Sigmoid colon (tissue), 7 donors: ENCODE data around the gene SAMD4A. TPM values are rescaled to one million over a fixed set of nuclear protein-coding genes. Genes with fewer than 3 reads are reported as not detected.

Source experiments
- DNase-seq: peaks from one replicate; pipeline ENCODE4 v3.0.0-alpha.2; 2019
- H3K27ac ChIP-seq, 4 donors: fragments of 200-600 bp; sonication (generic); one replicate each; pipeline ENCODE4 v1.5.1; 2016 to 2019; ENCODE audit warnings: mild to moderate bottlenecking in 1 of 4
- H3K27me3 ChIP-seq, 3 donors: fragments of 200-600 bp; sonication (generic); one replicate each; pipeline ENCODE4 v1.5.1; 2019; ENCODE audit warnings: mild to moderate bottlenecking in 1 of 3
- H3K36me3 ChIP-seq, 4 donors: fragments of 200-600 bp; sonication (generic); one replicate each; pipeline ENCODE4 v1.5.1; 2016 to 2019
- H3K4me1 ChIP-seq, 4 donors: fragments of 200-600 bp; sonication (generic); one replicate each; pipeline ENCODE4 v1.5.1; 2017 to 2019
- H3K4me3 ChIP-seq, 4 donors: fragments of 200-600 bp; sonication (generic); one replicate each; pipeline ENCODE4 v1.5.1; 2017 to 2019; ENCODE audit warnings: mild to moderate bottlenecking in 2 of 4, moderate library complexity in 1 of 4
- H3K9me3 ChIP-seq, 4 donors: fragments of 200-600 bp in 3 of 4; sonication (generic) in 3 of 4; one replicate each; pipeline versions ENCODE4 v1.5.1 to v1.6.1; 2013 to 2019
- CTCF ChIP-seq, 4 experiments: fragments of 450-650 bp in 3 of 4; fragments of 200-600 bp in 1 of 4; IDR thresholded peaks; one replicate each; pipeline ENCODE4 v1.5.1; 2016 to 2019; ENCODE audit warnings: antibody characterized with exemption in 4 of 4, mild to moderate bottlenecking in 3 of 4, moderate library complexity in 2 of 4
- EP300 ChIP-seq, 4 donors: sonication (generic); formaldehyde crosslinking; IDR thresholded peaks; one replicate each; pipeline ENCODE4 v1.6.1; 2017; ENCODE audit warnings: antibody characterized with exemption in 4 of 4
- POLR2A ChIP-seq, 2 donors: fragments of 450-650 bp; IDR thresholded peaks; one replicate each; pipeline ENCODE4 v1.6.1; 2016; ENCODE audit warnings: antibody characterized with exemption in 2 of 2, mild to moderate bottlenecking in 2 of 2, moderate library complexity in 2 of 2
- POLR2AphosphoS5 ChIP-seq, 4 donors: sonication (generic); formaldehyde crosslinking; IDR thresholded peaks; one replicate each; pipeline ENCODE4 v1.6.1; 2017; ENCODE audit warnings: antibody characterized with exemption in 4 of 4
- WGBS, 2 donors: extraction: QIAGEN DNeasy Blood & Tissue Kit; methylation state at CpG; one replicate each; pipeline ENCODE4 v1.1.7; 2013; 5-methylcytosine and 5-hydroxymethylcytosine counted together
- intact Hi-C: fragments of 100-400 bp; cut with DNase I; formaldehyde crosslinking; loops from one replicate; pipeline ENCODE4 v1.15.1; 2023
- polyA plus RNA-seq, 3 donors: library from polyadenylated mRNA; stranded (reverse); fragments of 200-250 nt; gene quantifications; one replicate each; pipeline ENCODE4 v1.2.3, GENCODE V29; 2013
- total RNA-seq, 4 donors: library from RNA; depleted of rRNA; stranded (reverse); fragments of >200 nt; gene quantifications; one replicate each; pipeline ENCODE4 v1.1.0, GENCODE V29; 2016
- donor health status: healthy with polysubstance abuse.
- donor health status: Bipolar disorder and iron deficiency.
- donor health status: healthy.

SAMD4A gene
- total and polyA plus RNA-seq, 7 donors, result 4.2 to 135 (median 79.8) TPM

GRCh38 chr14:54650959-54651351 lies 84.0 kb downstream of the SAMD4A start:
- TF ChIP-seq POLR2AphosphoS5 (IDR thresholded peaks at IDR 0.05) (no peak), CTCF (IDR thresholded peaks at IDR 0.05) (no peak), EP300 (IDR thresholded peaks at IDR 0.05) (no peak), POLR2A (IDR thresholded peaks at IDR 0.05) (no peak)
- intact Hi-C loops, result no loop called here
- Histone ChIP-seq H3K9me3 (no peaks in the 10 kb centered on the region), H3K36me3 (no peaks in the 10 kb centered on the region), H3K4me3 (no peak overlapping the region), H3K4me1 (peaks cover 0 to 80% (median 68%) of the 10 kb centered on the region in 4 donors), H3K27me3 (no peaks in the 10 kb centered on the region), H3K27ac (peak overlapping the region; percentile 83 to 96 (median 86))
- no peak for DNase-seq
- 78 to 82% methylated on average over 5 of the region's 5 CpGs for WGBS, 2 donors

GRCh38 chr14:54651649-54652048 lies 84.7 kb downstream of the SAMD4A start:
- Histone ChIP-seq H3K27me3 (no peaks in the 10 kb centered on the region), H3K9me3 (no peaks in the 10 kb centered on the region), H3K4me3 (no peak overlapping the region), H3K27ac (peak overlapping the region; percentile 83 to 96 (median 86)), H3K4me1 (peaks cover 0 to 73% (median 62%) of the 10 kb centered on the region in 4 donors), H3K36me3 (no peaks in the 10 kb centered on the region)
- intact Hi-C loops, result loop anchor here (1.0 to 2.0 kb wide), 2 partner anchors 15 to 85 kb away; no protein-coding TSS in a partner anchor
- WGBS, 2 donors, result 83 to 84% methylated on average over 4 of the region's 4 CpGs
- no peak for DNase-seq
- no peak for TF ChIP-seq POLR2A (IDR thresholded peaks at IDR 0.05)
- no peak for TF ChIP-seq POLR2AphosphoS5 (IDR thresholded peaks at IDR 0.05)
- TF ChIP-seq CTCF (IDR thresholded peaks at IDR 0.05), result no peak
- TF ChIP-seq EP300 (IDR thresholded peaks at IDR 0.05), result no peak

GRCh38 chr14:54652188-54652587 lies 85.3 kb downstream of the SAMD4A start:
- H3K27ac ChIP-seq, result peak overlapping the region; percentile 83 to 96 (median 86)
- peaks cover 0 to 69% (median 60%) of the 10 kb centered on the region in 4 donors for H3K4me1 ChIP-seq

GRCh38 chr14:54652605-54653052 lies 85.7 kb downstream of the SAMD4A start:
- Histone ChIP-seq H3K4me3 (peak overlapping the region; percentile 7 to 32 (median 18)), H3K9me3 (no peaks in the 10 kb centered on the region), H3K27me3 (no peaks in the 10 kb centered on the region), H3K4me1 (peaks cover 0 to 66% (median 60%) of the 10 kb centered on the region in 4 donors), H3K27ac (peak overlapping the region; percentile 83 to 96 (median 86)), H3K36me3 (no peaks in the 10 kb centered on the region)
- 75 to 85% methylated on average over 11 of the region's 11 CpGs for WGBS, 2 donors
- intact Hi-C loops, result loop anchor here (1.0 to 2.0 kb wide), 2 partner anchors 14 to 86 kb away; no protein-coding TSS in a partner anchor
- TF ChIP-seq CTCF (IDR thresholded peaks at IDR 0.05), result no peak
- TF ChIP-seq POLR2AphosphoS5 (IDR thresholded peaks at IDR 0.05), result peak in 1 of 4 donors; percentile 1
- no peak for TF ChIP-seq POLR2A (IDR thresholded peaks at IDR 0.05)
- peak; percentile 84 for DNase-seq

More at GRCh38 chr14:54652188-54652587, 85.3 kb downstream of the SAMD4A start:
- 62 to 71% methylated on average over 6 of the region's 6 CpGs for WGBS, 2 donors
- no peaks in the 10 kb centered on the region for H3K27me3 ChIP-seq
- DNase-seq, result peak; percentile 97
- intact Hi-C loops, result loop anchor here (1.0 to 2.0 kb wide), 2 partner anchors 15 to 86 kb away; no protein-coding TSS in a partner anchor
- H3K4me3 ChIP-seq, result peak overlapping the region; percentile 7 to 32 (median 18)
- TF ChIP-seq CTCF (IDR thresholded peaks at IDR 0.05) (no peak), EP300 (IDR thresholded peaks at IDR 0.05) (peak in 3 of 4 donors; percentile 18 to 64 (median 63)), POLR2AphosphoS5 (IDR thresholded peaks at IDR 0.05) (peak; percentile 60 to 90 (median 74))
- no peaks in the 10 kb centered on the region for H3K36me3 ChIP-seq
- H3K9me3 ChIP-seq, result no peaks in the 10 kb centered on the region
